Esophagus squamous epithelium (tissue), 5 donors: ENCODE measurements around the gene TREM2. TPM values are rescaled to one million over a fixed set of nuclear protein-coding genes. Genes with fewer than 3 reads are reported as not detected.

Source experiments
- DNase-seq: peaks from one replicate; lab custom pipeline; 2025; lab: John Stamatoyannopoulos, UW
- H3K27ac ChIP-seq, 4 donors: fragments of 200-600 bp; sonication (generic); one replicate each; pipeline ENCODE4 v1.5.1; 2016 to 2019; ENCODE audit warnings: mild to moderate bottlenecking in 1 of 4
- H3K27me3 ChIP-seq, 4 donors: fragments of 200-600 bp; sonication (generic); 1 replicate in 3 of 4; 2 replicates in 1 of 4; pipeline versions ENCODE4 v1.5.1 to v1.6.0; 2017 to 2021; ENCODE audit warnings: antibody characterized with exemption in 1 of 4
- H3K36me3 ChIP-seq, 3 donors: fragments of 200-600 bp; sonication (generic); one replicate each; pipeline ENCODE4 v1.5.1; 2016 to 2019
- H3K4me1 ChIP-seq, 3 donors: fragments of 200-600 bp; sonication (generic); one replicate each; pipeline ENCODE4 v1.5.1; 2017 to 2019
- H3K4me3 ChIP-seq, 4 donors: fragments of 200-600 bp; sonication (generic); 1 replicate in 3 of 4; 2 replicates in 1 of 4; pipeline ENCODE4 v1.5.1; 2016 to 2019; ENCODE audit warnings: mild to moderate bottlenecking in 2 of 4, moderate library complexity in 1 of 4
- H3K9me3 ChIP-seq, 3 donors: fragments of 200-600 bp; sonication (generic); one replicate each; pipeline ENCODE4 v1.5.1; 2016 to 2019
- POLR2A ChIP-seq, 4 donors: fragments of 450-650 bp; IDR thresholded peaks; one replicate each; pipeline ENCODE4 v1.6.1; 2017; ENCODE audit warnings: antibody characterized with exemption in 4 of 4, mild to moderate bottlenecking in 4 of 4, moderate library complexity in 3 of 4
- WGBS, 2 donors: methylation state at CpG; one replicate each; pipeline ENCODE4 v1.1.5; 2018; 5-methylcytosine and 5-hydroxymethylcytosine counted together
- intact Hi-C: fragments of 100-400 bp; cut with DNase I; formaldehyde crosslinking; loops from one replicate; pipeline ENCODE4 v1.15.0; 2022
- total RNA-seq, 4 donors: library from RNA; depleted of rRNA; stranded (reverse); fragments of >200 nt; gene quantifications; one replicate each; pipeline ENCODE4 v1.1.0, GENCODE V29; 2016
- TF ChIP-seq, protein P1 (sequence below), 6 experiments: fragments of 450-650 bp in 4 of 6; fragments of 200-600 bp in 2 of 6; sonication (generic) in 2 of 6; IDR thresholded peaks; one replicate each; pipeline ENCODE4 v1.5.1; 2016 to 2019; ENCODE audit warnings: antibody characterized with exemption in 6 of 6, mild to moderate bottlenecking in 4 of 6, moderate library complexity in 4 of 6
- donor health status: DM: yes; HTN: yes; CAD: no.

The TREM2 gene
- total RNA-seq, 4 donors from 2014 or later: 0.70 to 7.3 (median 0.95) TPM; not detected in 1

DNA sequence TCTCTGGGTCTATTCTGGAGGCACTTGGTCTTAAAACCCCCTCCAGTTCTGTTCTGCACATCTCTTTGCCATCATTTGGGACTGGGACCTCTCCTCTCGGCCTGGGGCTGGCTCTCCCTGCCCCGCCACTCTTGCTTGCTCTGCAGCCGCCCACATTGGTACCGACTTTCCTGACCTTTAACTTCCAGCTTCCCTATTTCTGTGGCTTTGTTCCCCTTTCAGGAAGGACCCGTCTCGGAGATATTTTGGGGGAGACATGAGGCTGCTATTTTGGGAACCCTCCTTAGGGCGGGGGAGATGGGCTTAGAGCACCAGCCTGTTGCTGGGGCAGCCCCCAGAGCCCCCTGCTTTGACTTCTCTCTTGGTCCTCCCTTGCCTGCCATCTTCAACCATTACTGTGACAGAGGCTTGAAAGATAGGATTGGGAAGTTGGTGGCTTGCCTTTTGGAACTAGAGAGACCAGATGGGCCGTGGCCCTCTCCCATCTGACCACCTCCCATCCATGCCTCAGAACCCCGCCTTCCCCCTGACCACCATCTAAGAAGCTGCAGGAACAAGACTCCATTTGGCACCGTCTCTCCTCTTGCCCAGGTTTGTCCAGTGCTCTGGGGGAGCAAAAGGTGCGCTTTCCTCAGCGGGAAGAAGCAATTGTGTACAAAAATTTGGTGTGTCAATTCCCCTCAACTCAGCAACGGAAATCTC lies 914 bp downstream of the TREM2 start:
- no peak for TF ChIP-seq POLR2A (IDR thresholded peaks at IDR 0.05)
- TF ChIP-seq, protein P1, sequence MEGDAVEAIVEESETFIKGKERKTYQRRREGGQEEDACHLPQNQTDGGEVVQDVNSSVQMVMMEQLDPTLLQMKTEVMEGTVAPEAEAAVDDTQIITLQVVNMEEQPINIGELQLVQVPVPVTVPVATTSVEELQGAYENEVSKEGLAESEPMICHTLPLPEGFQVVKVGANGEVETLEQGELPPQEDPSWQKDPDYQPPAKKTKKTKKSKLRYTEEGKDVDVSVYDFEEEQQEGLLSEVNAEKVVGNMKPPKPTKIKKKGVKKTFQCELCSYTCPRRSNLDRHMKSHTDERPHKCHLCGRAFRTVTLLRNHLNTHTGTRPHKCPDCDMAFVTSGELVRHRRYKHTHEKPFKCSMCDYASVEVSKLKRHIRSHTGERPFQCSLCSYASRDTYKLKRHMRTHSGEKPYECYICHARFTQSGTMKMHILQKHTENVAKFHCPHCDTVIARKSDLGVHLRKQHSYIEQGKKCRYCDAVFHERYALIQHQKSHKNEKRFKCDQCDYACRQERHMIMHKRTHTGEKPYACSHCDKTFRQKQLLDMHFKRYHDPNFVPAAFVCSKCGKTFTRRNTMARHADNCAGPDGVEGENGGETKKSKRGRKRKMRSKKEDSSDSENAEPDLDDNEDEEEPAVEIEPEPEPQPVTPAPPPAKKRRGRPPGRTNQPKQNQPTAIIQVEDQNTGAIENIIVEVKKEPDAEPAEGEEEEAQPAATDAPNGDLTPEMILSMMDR (IDR thresholded peaks at IDR 0.05): no peak
- no peak overlapping the region for H3K4me3 ChIP-seq
- H3K9me3 ChIP-seq: no peaks in the 10 kb centered on the region
- 66 to 81% methylated on average over 12 to 13 of the region's 13 CpGs for WGBS, 2 donors
- no peak overlapping the region for H3K27ac ChIP-seq
- intact Hi-C loops: loop anchor here (10.0 kb wide), 1 partner anchor 57 kb away; no protein-coding TSS in a partner anchor
- peaks cover 0 to 7% (median 0%) of the 10 kb centered on the region in 3 donors for H3K4me1 ChIP-seq
- H3K36me3 ChIP-seq: no peaks in the 10 kb centered on the region
- H3K27me3 ChIP-seq: peaks cover 0 to 29% (median 0%) of the 10 kb centered on the region in 4 donors
- no peak for DNase-seq

DNA sequence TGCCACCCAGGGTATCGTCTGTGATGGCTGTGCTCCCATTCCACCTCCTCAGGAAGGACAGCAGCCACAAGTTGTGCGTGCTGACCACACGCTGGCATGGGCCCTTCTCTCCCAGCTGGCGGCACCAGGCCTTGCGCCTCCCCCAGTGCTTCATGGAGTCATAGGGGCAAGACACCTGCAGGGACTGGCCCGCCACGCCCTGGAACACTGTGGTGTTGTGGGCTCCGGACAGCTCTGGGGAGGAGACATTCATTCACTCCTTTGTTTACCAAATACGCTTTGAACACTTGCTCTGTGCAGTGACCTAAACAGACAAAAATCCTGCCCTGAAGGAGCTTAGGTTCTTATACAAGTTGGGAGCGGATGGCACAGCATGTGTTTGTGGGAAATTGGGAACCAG lies 1.5 kb downstream of the TREM2 start:
- WGBS, 2 donors: 82 to 83% methylated on average over 3 to 8 of the region's 10 CpGs
- TF ChIP-seq, protein P1 (IDR thresholded peaks at IDR 0.05): no peak
- TF ChIP-seq POLR2A (IDR thresholded peaks at IDR 0.05): no peak

DNA sequence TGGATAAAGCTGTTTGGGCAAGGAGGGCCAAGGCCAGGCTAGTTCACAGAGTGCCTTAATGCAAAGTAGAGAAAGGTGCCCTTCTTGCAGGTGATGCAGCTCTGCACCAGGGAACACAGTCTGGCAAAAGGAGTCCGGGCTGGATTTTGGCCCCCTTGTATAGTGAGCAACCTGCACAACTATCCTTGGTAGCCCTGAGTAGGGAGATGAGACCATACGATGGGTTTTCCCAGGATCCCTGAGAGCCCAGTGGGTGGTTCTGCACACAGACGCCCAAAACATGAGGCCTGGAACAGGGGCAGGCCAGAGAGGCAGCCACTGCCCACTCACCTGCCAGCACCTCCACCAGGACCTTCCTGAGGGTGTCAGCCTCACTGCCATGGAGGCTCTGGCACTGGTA lies 2.0 kb downstream of the TREM2 start:
- Histone ChIP-seq H3K27ac (no peak overlapping the region), H3K27me3 (peaks cover 0 to 35% (median 0%) of the 10 kb centered on the region in 4 donors), H3K4me1 (peaks cover 0 to 7% (median 0%) of the 10 kb centered on the region in 3 donors), H3K36me3 (no peaks in the 10 kb centered on the region), H3K9me3 (no peaks in the 10 kb centered on the region), H3K4me3 (no peak overlapping the region)
- intact Hi-C loops: loop anchor here (10.0 kb wide), 1 partner anchor 56 kb away; no protein-coding TSS in a partner anchor
- no peak for TF ChIP-seq POLR2A (IDR thresholded peaks at IDR 0.05)
- TF ChIP-seq, protein P1 (IDR thresholded peaks at IDR 0.05): no peak
- no peak for DNase-seq
- WGBS, 2 donors: 90 to 100% methylated on average over 2 to 3 of the region's 3 CpGs

More for the DNA sequence above, 1.5 kb downstream of the TREM2 start:
- H3K36me3 ChIP-seq: no peaks in the 10 kb centered on the region
- H3K27me3 ChIP-seq: peaks cover 0 to 35% (median 0%) of the 10 kb centered on the region in 4 donors
- DNase-seq: no peak
- H3K4me3 ChIP-seq: no peak overlapping the region
- peaks cover 0 to 7% (median 0%) of the 10 kb centered on the region in 3 donors for H3K4me1 ChIP-seq
- H3K9me3 ChIP-seq: no peaks in the 10 kb centered on the region
- intact Hi-C loops: loop anchor here (10.0 kb wide), 1 partner anchor 57 kb away; no protein-coding TSS in a partner anchor
- no peak overlapping the region for H3K27ac ChIP-seq

DNA sequence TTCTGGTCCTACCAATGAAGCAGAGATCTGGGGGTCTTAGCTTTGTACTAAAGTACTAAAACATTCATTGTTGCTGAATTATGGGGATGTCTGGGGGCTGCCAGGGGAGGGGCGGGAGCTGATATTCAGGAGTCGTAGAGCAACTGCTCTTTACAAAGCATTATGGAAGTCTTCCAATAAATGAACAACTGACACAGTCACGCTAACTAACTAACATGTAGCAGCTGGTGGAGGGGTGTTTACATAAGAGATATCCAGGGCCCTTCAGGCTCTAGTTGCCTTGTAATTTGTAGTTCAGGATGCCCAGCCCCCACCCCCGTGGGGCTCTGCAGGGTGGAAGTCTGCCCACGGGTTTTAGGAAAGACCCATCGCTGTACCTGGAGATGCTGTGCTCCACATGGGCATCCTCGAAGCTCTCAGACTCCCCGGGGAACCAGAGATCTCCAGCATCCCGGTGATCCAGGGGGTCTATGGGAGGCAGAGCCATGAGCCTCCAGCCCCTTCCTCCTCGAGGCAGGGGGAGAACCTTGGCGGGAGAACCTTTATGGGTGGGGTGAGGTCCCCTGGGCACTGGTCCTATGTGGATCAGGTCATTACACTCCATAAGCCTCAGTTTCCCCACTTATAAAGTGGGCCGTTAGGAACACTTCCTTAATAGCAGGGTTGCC lies 3.4 kb downstream of the TREM2 start:
- Histone ChIP-seq H3K9me3 (no peaks in the 10 kb centered on the region), H3K27me3 (peaks cover 0 to 38% (median 0%) of the 10 kb centered on the region in 4 donors), H3K27ac (no peak overlapping the region), H3K4me3 (no peak overlapping the region), H3K36me3 (no peaks in the 10 kb centered on the region), H3K4me1 (peaks cover 0 to 7% (median 0%) of the 10 kb centered on the region in 3 donors)
- WGBS, 2 donors: 46 to 63% methylated on average over 6 to 10 of the region's 12 CpGs
- TF ChIP-seq POLR2A (IDR thresholded peaks at IDR 0.05): no peak
- TF ChIP-seq, protein P1 (IDR thresholded peaks at IDR 0.05): no peak
- intact Hi-C loops: loop anchor here (10.0 kb wide), 1 partner anchor 55 kb away; no protein-coding TSS in a partner anchor
- DNase-seq: no peak

DNA sequence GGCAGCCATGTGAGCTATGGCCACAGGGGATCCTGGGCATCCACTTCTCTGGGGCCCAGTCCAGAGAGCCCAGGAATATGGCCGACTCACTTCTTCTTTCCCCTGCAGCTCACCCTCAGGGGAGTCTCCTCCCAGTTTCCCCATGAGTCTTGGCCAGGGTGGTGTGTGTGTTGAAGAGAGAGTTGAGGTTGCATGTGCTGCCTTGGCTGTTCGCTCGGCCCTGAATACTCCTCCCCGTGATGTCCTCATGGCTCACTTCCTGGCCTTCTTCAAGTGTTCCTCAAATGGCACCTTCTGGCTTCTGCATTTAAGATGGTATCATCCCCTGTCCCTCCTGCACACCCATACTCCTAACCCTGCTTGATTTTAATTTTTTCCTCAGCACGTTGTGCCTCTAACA lies 5.6 kb downstream of the TREM2 start:
- no peak overlapping the region for H3K27ac ChIP-seq
- intact Hi-C loops: no loop called here
- no peak for TF ChIP-seq POLR2A (IDR thresholded peaks at IDR 0.05)
- TF ChIP-seq, protein P1 (IDR thresholded peaks at IDR 0.05): no peak
- 63 to 86% methylated on average over 5 of the region's 5 CpGs for WGBS, 2 donors
- H3K36me3 ChIP-seq: no peaks in the 10 kb centered on the region
- H3K27me3 ChIP-seq: peaks cover 0 to 31% (median 0%) of the 10 kb centered on the region in 4 donors
- no peak overlapping the region for H3K4me3 ChIP-seq
- no peak for DNase-seq
- no peaks in the 10 kb centered on the region for H3K9me3 ChIP-seq
- peaks cover 0 to 13% (median 0%) of the 10 kb centered on the region in 3 donors for H3K4me1 ChIP-seq
